ENCODE data around the gene ASB18. TPM values are rescaled to one million over a fixed set of nuclear protein-coding genes. Genes with fewer than 3 reads are reported as not detected.

The ASB18 gene
- total and polyA plus RNA-seq, 2 of the 4 experiments (the other 2 are of a cell fraction) = not detected

DNA sequence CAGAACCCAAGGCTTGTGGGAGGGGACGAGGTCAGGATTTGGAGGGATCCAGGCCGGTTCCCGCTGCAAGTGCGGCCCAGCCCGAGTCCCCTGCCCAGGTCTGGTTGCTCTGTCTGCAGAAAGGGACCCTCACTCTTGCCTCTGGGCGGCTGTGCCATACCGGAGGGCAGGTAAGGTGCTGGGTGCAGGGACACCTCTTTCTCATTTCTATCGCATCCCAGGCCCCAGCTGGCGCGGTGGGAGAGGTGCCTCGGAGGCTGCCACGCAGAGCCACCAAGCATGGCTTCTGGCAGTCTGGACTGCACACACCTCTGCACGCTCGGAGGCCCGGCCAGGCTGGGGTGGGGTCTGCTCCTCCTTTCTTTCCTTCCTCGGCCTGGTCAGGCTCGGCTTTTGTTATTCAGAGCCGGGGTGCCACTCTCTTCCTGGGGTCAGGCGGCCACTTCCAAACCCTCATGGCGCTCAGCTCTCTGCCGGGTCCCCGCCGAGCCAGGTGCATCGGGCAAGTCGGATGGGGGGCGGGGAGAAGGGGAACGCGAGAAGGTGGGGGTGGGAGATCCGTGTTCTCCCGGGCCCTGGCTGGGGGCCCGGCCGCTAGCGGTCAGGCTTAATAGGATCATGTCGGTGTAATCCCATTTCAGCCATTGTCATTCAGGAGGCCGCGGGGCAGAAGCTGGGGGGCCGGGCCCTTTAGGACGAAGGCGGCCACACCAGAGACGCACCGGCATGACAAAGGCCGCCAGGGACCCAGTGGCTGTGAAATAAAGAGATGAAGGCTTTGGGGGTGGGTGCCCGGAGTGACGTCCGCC, 105.0 kb downstream of the ASB18 start:
- no peak overlapping the region for H3K4me3 ChIP-seq (ENCODE audit: insufficient read depth, low read depth, low read length)
- no peak overlapping the region for H4K8ac ChIP-seq (ENCODE audit: low read depth in 2 of 2, low read length in 2 of 2)
- H3K9ac ChIP-seq (ENCODE audit: low read depth, low read length) = no peak overlapping the region
- H3K27ac ChIP-seq (ENCODE audit: insufficient read depth, low read length) = no peak overlapping the region
- no peak overlapping the region for H3K4me2 ChIP-seq (ENCODE audit: low read depth, low read length)
- no peak overlapping the region for H2AK5ac ChIP-seq (ENCODE audit: low read depth, low read length)
- H3K36me3 ChIP-seq (ENCODE audit: control insufficient read depth, insufficient read depth, low read length) = no peaks in the 10 kb centered on the region
- H4K5ac ChIP-seq (ENCODE audit: low read depth, low read length) = no peak overlapping the region
- ChIA-PET CTCF (no interaction called here), POLR2A (ENCODE audit: unreplicated experiment) (no interaction called here)
- 5% methylated on average over 10 of the region's 45 CpGs; no CpG with 5 or more reads in 1 of the 2 experiments for WGBS, 2 experiments (ENCODE audit: extremely low coverage in 2 of 2, insufficient read length in 1 of 2)
- BruUV-seq (replicated peaks) = no TSS peak
- no peaks in the 10 kb centered on the region for H3K9me1 ChIP-seq (ENCODE audit: insufficient read depth, low read length)
- ATAC-seq (ENCODE audit: low read depth) (no peak), DNase-seq (no peak)
- H3K9me3 ChIP-seq (ENCODE audit: control insufficient read depth, insufficient read depth, low read length) = no peaks in the 10 kb centered on the region; the same call in 1 of the 2 replicates
- H3K4me1 ChIP-seq (ENCODE audit: control insufficient read depth, insufficient read depth, low read length) = no peaks in the 10 kb centered on the region; the same call in 1 of the 2 replicates
- H2BK15ac ChIP-seq (ENCODE audit: low read depth, low read length) = no peak overlapping the region
- in situ Hi-C loops (cut with MboI; ENCODE audit: low sequenced_read_pairs) (loop anchor here (25.0 kb wide), 1 partner anchor 547 kb away; no protein-coding TSS in a partner anchor), dilution Hi-C loops (cut with HindIII; ENCODE audit: low sequenced_read_pairs, unreplicated experiment) (no loop called here), intact Hi-C loops (cut with micrococcal nuclease) (no loop called here)
- H3K18ac ChIP-seq (ENCODE audit: low read depth, low read length) = no peak overlapping the region
- no peak overlapping the region for H3K56ac ChIP-seq (ENCODE audit: extremely low read depth, insufficient read depth, low read length)
- no peaks in the 10 kb centered on the region for H4K20me1 ChIP-seq (ENCODE audit: insufficient read depth, low read length)
- H2BK5ac ChIP-seq (ENCODE audit: low read depth, low read length, poor library complexity, severe bottlenecking) = no peak overlapping the region
- no peaks in the 10 kb centered on the region for H3K79me1 ChIP-seq (ENCODE audit: low read depth in 1 of 2, low read length in 2 of 2)
- no peak overlapping the region for H2AK9ac ChIP-seq (replicated peaks; ENCODE audit: low read depth, low read length, poor library complexity)
- H4K91ac ChIP-seq (ENCODE audit: insufficient read depth, low read depth, low read length) = no peak overlapping the region
- H3K23ac ChIP-seq (ENCODE audit: low read depth, low read length) = no peak overlapping the region
- H2BK20ac ChIP-seq (ENCODE audit: low read depth, low read length) = no peak overlapping the region
- no peak overlapping the region for H2BK120ac ChIP-seq (ENCODE audit: low read depth, low read length)
- H2AFZ ChIP-seq (replicated peaks; ENCODE audit: low read length, poor library complexity) = no peak overlapping the region
- TF ChIP-seq, protein P1, sequence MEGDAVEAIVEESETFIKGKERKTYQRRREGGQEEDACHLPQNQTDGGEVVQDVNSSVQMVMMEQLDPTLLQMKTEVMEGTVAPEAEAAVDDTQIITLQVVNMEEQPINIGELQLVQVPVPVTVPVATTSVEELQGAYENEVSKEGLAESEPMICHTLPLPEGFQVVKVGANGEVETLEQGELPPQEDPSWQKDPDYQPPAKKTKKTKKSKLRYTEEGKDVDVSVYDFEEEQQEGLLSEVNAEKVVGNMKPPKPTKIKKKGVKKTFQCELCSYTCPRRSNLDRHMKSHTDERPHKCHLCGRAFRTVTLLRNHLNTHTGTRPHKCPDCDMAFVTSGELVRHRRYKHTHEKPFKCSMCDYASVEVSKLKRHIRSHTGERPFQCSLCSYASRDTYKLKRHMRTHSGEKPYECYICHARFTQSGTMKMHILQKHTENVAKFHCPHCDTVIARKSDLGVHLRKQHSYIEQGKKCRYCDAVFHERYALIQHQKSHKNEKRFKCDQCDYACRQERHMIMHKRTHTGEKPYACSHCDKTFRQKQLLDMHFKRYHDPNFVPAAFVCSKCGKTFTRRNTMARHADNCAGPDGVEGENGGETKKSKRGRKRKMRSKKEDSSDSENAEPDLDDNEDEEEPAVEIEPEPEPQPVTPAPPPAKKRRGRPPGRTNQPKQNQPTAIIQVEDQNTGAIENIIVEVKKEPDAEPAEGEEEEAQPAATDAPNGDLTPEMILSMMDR (conservative IDR thresholded peaks at IDR 0.05; ENCODE audit: low read depth, low read length) = no peak
- no peak for TF ChIP-seq RCOR1 (IDR thresholded peaks at IDR 0.05; ENCODE audit: insufficient replicate concordance, low read length)
- no peak for TF ChIP-seq MXI1 (IDR thresholded peaks at IDR 0.05; ENCODE audit: borderline replicate concordance, low read depth, low read length)
- TF ChIP-seq, protein P2, sequence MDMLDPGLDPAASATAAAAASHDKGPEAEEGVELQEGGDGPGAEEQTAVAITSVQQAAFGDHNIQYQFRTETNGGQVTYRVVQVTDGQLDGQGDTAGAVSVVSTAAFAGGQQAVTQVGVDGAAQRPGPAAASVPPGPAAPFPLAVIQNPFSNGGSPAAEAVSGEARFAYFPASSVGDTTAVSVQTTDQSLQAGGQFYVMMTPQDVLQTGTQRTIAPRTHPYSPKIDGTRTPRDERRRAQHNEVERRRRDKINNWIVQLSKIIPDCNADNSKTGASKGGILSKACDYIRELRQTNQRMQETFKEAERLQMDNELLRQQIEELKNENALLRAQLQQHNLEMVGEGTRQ (IDR thresholded peaks at IDR 0.05; ENCODE audit: low read depth, low read length) = no peak
- no peak for TF ChIP-seq RAD21 (IDR thresholded peaks at IDR 0.05; ENCODE audit: low read length)
- TF ChIP-seq MAFK (IDR thresholded peaks at IDR 0.05; ENCODE audit: low read depth, low read length) = no peak
- no peak for TF ChIP-seq MAZ (IDR thresholded peaks at IDR 0.05; ENCODE audit: borderline replicate concordance, low read depth, low read length)
- no peak for TF ChIP-seq ELK1 (IDR thresholded peaks at IDR 0.05; ENCODE audit: borderline replicate concordance, low read depth, low read length)
- no peak for TF ChIP-seq NFE2L2 (IDR thresholded peaks at IDR 0.05; ENCODE audit: low read depth, low read length)
- TF ChIP-seq CHD1 (IDR thresholded peaks at IDR 0.05; ENCODE audit: low read depth, low read length) = no peak
- no peak for TF ChIP-seq BHLHE40 (IDR thresholded peaks at IDR 0.05; ENCODE audit: low read depth, low read length)
- TF ChIP-seq CEBPB (IDR thresholded peaks at IDR 0.05; ENCODE audit: low read depth, low read length) = no peak
- no peak for TF ChIP-seq RFX5 (IDR thresholded peaks at IDR 0.05; ENCODE audit: low read depth, low read length)
- TF ChIP-seq SMC3 (IDR thresholded peaks at IDR 0.05; ENCODE audit: low read depth, low read length) = no peak
- H3K4ac ChIP-seq (ENCODE audit: low read depth, low read length) = no peak overlapping the region
- H3K14ac ChIP-seq (replicated peaks; ENCODE audit: low read depth, low read length) = no peak overlapping the region
- H3K27me3 ChIP-seq (ENCODE audit: control insufficient read depth, insufficient read depth, low read length) = peaks cover 85% of the 10 kb centered on the region
